Middle frontal gyrus (tissue), 1 donor: ENCODE data around the gene C1R.
"Not testable (repeated sequence)": the region's sequence is repeated elsewhere in the genome, so short reads cannot be mapped to it uniquely, and the experiment has no call there.

Experiments used
- DNase-seq: peaks from one replicate; pipeline ENCODE4 v3.0.0-alpha.2; 2015; ENCODE audit warnings: low spot score; ENCODE audit errors: extremely low spot score

Gene C1R

GRCh38 chr12:7120166-7120565 lies 27.9 kb upstream of the C1R start:
- DNase-seq, result no peak

- DNase-seq, result no peak
Measured at GRCh38 chr12:7118881-7119280, 26.6 kb upstream of the C1R start.

- no peak for DNase-seq
Measured at GRCh38 chr12:7117670-7118069, 25.4 kb upstream of the C1R start.

- DNase-seq, result no peak
Measured at GRCh38 chr12:7116916-7117315, 24.7 kb upstream of the C1R start.

- DNase-seq, result no peak
Measured at GRCh38 chr12:7116196-7116595, 24.0 kb upstream of the C1R start.

- DNase-seq, result no peak
Measured at GRCh38 chr12:7114851-7115250, 22.6 kb upstream of the C1R start.

- DNase-seq, result no peak
Measured at GRCh38 chr12:7114008-7114407, 21.8 kb upstream of the C1R start.

- no peak for DNase-seq
Measured at GRCh38 chr12:7113389-7113871, 21.2 kb upstream of the C1R start.

- no peak for DNase-seq
Measured at GRCh38 chr12:7112041-7112440, 19.8 kb upstream of the C1R start.

GRCh38 chr12:7110661-7111060 lies 18.4 kb upstream of the C1R start:
- DNase-seq, result no peak

GRCh38 chr12:7109572-7109920 lies 17.3 kb upstream of the C1R start:
- no peak for DNase-seq

GRCh38 chr12:7108796-7109571 lies 16.7 kb upstream of the C1R start, which contains the start of gene C1RL:
TSS of gene C1RL (minus strand) at chr12:7109214. CDS start at chr12:7109180, 34 bp downstream.
- peak; percentile 33 for DNase-seq

GRCh38 chr12:7108003-7108795 lies 16.0 kb upstream of the C1R start:
- DNase-seq, result no peak

GRCh38 chr12:7107636-7108002 lies 15.4 kb upstream of the C1R start:
- DNase-seq, result no peak

- not testable (repeated sequence) for DNase-seq
Measured at GRCh38 chr12:7107181-7107580, 14.9 kb upstream of the C1R start.

GRCh38 chr12:7106082-7106481 lies 13.8 kb upstream of the C1R start:
- no peak for DNase-seq

- no peak for DNase-seq
Measured at GRCh38 chr12:7103837-7104584, 11.8 kb upstream of the C1R start.

- DNase-seq, result no peak
Measured at GRCh38 chr12:7102582-7102981, 10.3 kb upstream of the C1R start.

- DNase-seq, result no peak
Measured at GRCh38 chr12:7101694-7102131, 9.5 kb upstream of the C1R start.

GRCh38 chr12:7101047-7101693 lies 8.9 kb upstream of the C1R start:
- DNase-seq, result no peak

- no peak for DNase-seq
Measured at GRCh38 chr12:7100239-7100638, 8.0 kb upstream of the C1R start.
